Measurements from ENCODE around the gene MOB1B.
"Not testable (repeated sequence)": the region's sequence is repeated elsewhere in the genome, so short reads cannot be mapped to it uniquely, and the experiment has no call there.

MOB1B gene

GRCh38 chr4:70901984-70902576 is at the start of gene MOB1B:
MOB1B (plus strand) TSS chr4:70902369; CDS start chr4:70902537, 168 bp downstream.
- peak; percentile 79 for DNase-seq (ENCODE audit: low read depth in 2 of 2)

- DNase-seq (ENCODE audit: low read depth in 2 of 2): no peak
Measured at GRCh38 chr4:70855464-70855863, 46.7 kb upstream of the MOB1B start.

GRCh38 chr4:70858454-70858853 is 43.7 kb upstream of the MOB1B start:
- no peak for DNase-seq (ENCODE audit: low read depth in 2 of 2)

GRCh38 chr4:70859066-70859465 is 43.1 kb upstream of the MOB1B start:
- no peak for DNase-seq (ENCODE audit: low read depth in 2 of 2)

GRCh38 chr4:70863099-70863790 is 38.9 kb upstream of the MOB1B start:
- no peak for DNase-seq (ENCODE audit: low read depth in 2 of 2)

- no peak for DNase-seq (ENCODE audit: low read depth in 2 of 2)
Measured at GRCh38 chr4:70868778-70869177, 33.4 kb upstream of the MOB1B start.

- no peak for DNase-seq (ENCODE audit: low read depth in 2 of 2)
Measured at GRCh38 chr4:70873216-70873615, 29.0 kb upstream of the MOB1B start.

GRCh38 chr4:70874268-70875156 is 27.7 kb upstream of the MOB1B start:
- DNase-seq (ENCODE audit: low read depth in 2 of 2): no peak

- peak; percentile 10 to 17 for DNase-seq (ENCODE audit: low read depth in 2 of 2)
Measured at GRCh38 chr4:70877556-70877955, 24.6 kb upstream of the MOB1B start.

- DNase-seq (ENCODE audit: low read depth in 2 of 2): no peak
Measured at GRCh38 chr4:70880739-70881138, 21.4 kb upstream of the MOB1B start.

- no peak for DNase-seq (ENCODE audit: low read depth in 2 of 2)
Measured at GRCh38 chr4:70885174-70885573, 17.0 kb upstream of the MOB1B start.

- no peak for DNase-seq (ENCODE audit: low read depth in 2 of 2)
Measured at GRCh38 chr4:70892086-70892769, 9.9 kb upstream of the MOB1B start.

- no peak for DNase-seq (ENCODE audit: low read depth in 2 of 2)
Measured at GRCh38 chr4:70893790-70894189, 8.4 kb upstream of the MOB1B start.

GRCh38 chr4:70895405-70895804 is 6.8 kb upstream of the MOB1B start:
- no peak for DNase-seq (ENCODE audit: low read depth in 2 of 2)

- no peak for DNase-seq (ENCODE audit: low read depth in 2 of 2)
Measured at GRCh38 chr4:70895811-70896491, 6.2 kb upstream of the MOB1B start.

GRCh38 chr4:70898581-70898980 is 3.6 kb upstream of the MOB1B start:
- DNase-seq (ENCODE audit: low read depth in 2 of 2): not testable (repeated sequence)

GRCh38 chr4:70901607-70901983 is 574 bp upstream of the MOB1B start:
- DNase-seq (ENCODE audit: low read depth in 2 of 2): no peak

GRCh38 chr4:70902577-70903290 is 565 bp downstream of the MOB1B start:
- peak in 1 of 2 experiments; percentile 5 for DNase-seq (ENCODE audit: low read depth in 2 of 2)

- DNase-seq (ENCODE audit: low read depth in 2 of 2): no peak
Measured at GRCh38 chr4:70903291-70903603, 1.1 kb downstream of the MOB1B start.

- no peak for DNase-seq (ENCODE audit: low read depth in 2 of 2)
Measured at GRCh38 chr4:70908993-70909556, 6.9 kb downstream of the MOB1B start.

GRCh38 chr4:70914000-70914399 is 11.8 kb downstream of the MOB1B start:
- DNase-seq (ENCODE audit: low read depth in 2 of 2): no peak
